ENCODE data around the gene CCDC71.

The CCDC71 gene

GRCh38 chr3:49171119-49171774, 5.1 kb upstream of the CCDC71 start, which contains the start of gene KLHDC8B:
Gene KLHDC8B, plus strand, starts transcription at chr3:49171598. Its CDS starts 1,172 bp downstream, at chr3:49172770.
- H3K4me3 ChIP-seq (ENCODE audit: low read depth, low read length), result peak within 1 kb of the TSS; percentile 53
- peak; percentile 97 for TF ChIP-seq CTCF (IDR thresholded peaks at IDR 0.05; ENCODE audit: borderline replicate concordance, insufficient read depth, low read depth, low read length)

GRCh38 chr3:49170744-49171118, 4.6 kb upstream of the CCDC71 start:
- H3K4me3 ChIP-seq (ENCODE audit: low read depth, low read length), result no peak overlapping the region
- no peak for TF ChIP-seq CTCF (IDR thresholded peaks at IDR 0.05; ENCODE audit: borderline replicate concordance, insufficient read depth, low read depth, low read length)

GRCh38 chr3:49166752-49167556, 823 bp upstream of the CCDC71 start:
- no peak for TF ChIP-seq CTCF (IDR thresholded peaks at IDR 0.05; ENCODE audit: borderline replicate concordance, insufficient read depth, low read depth, low read length)

GRCh38 chr3:49164983-49165720, 979 bp downstream of the CCDC71 start:
- no peak for TF ChIP-seq CTCF (IDR thresholded peaks at IDR 0.05; ENCODE audit: borderline replicate concordance, insufficient read depth, low read depth, low read length)

More at GRCh38 chr3:49166752-49167556, 823 bp upstream of the CCDC71 start:
- H3K4me3 ChIP-seq (ENCODE audit: low read depth, low read length), result peak overlapping the region; percentile 96

DNA sequence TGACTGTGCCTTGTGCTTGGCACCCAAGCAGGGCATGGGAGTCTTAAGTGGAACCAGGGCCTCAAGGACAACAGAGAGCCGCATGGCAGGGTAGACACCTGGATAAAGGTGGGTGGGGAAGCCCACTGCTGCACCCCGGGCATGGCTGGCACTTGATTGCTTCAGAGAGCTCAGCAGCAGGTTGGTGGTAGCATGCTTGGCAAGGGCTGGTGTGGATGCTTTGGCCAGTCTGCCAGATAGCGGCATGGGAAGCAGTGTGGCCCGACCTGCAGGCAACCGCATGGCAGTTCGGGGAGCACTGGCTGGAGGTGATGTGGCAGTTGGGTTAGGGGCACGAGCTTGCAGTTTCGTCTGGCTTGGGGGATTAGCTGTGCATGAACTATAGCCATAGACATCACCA, 2.5 kb downstream of the CCDC71 start:
- no peak overlapping the region for H3K4me3 ChIP-seq (ENCODE audit: low read depth, low read length)
- TF ChIP-seq CTCF (IDR thresholded peaks at IDR 0.05; ENCODE audit: borderline replicate concordance, insufficient read depth, low read depth, low read length), result no peak

More at GRCh38 chr3:49164983-49165720, 979 bp downstream of the CCDC71 start:
- H3K4me3 ChIP-seq (ENCODE audit: low read depth, low read length), result peak overlapping the region; percentile 96

- no peak for TF ChIP-seq CTCF (IDR thresholded peaks at IDR 0.05; ENCODE audit: borderline replicate concordance, insufficient read depth, low read depth, low read length)
Measured at GRCh38 chr3:49162751-49163419, 3.2 kb downstream of the CCDC71 start.

More at GRCh38 chr3:49162751-49163419, 3.2 kb downstream of the CCDC71 start:
- no peak overlapping the region for H3K4me3 ChIP-seq (ENCODE audit: low read depth, low read length)
